GM06990 (cell line): Measurements from ENCODE around the gene PTPRT.

ENCODE experiments used
- DNase-seq: peaks from one replicate; pipeline ENCODE4 v3.0.0-alpha.2; 2011; ENCODE audit not compliant: insufficient read length; ENCODE audit errors: extremely low read depth
- H3K27me3 ChIP-seq: replicated peaks from 2 replicates; pipeline ENCODE4 v1.6.0; 2011; ENCODE audit warnings: low read length; ENCODE audit not compliant: control insufficient read depth, insufficient read depth
- H3K36me3 ChIP-seq: 2 replicates; pipeline ENCODE4 v1.5.1; 2011; ENCODE audit warnings: low read length; ENCODE audit not compliant: control insufficient read depth, insufficient read depth
- H3K4me3 ChIP-seq: replicated peaks from 2 replicates; pipeline ENCODE4 v1.5.1; 2011; ENCODE audit warnings: low read depth, mild to moderate bottlenecking, control low read depth, low read length
- TF ChIP-seq, protein P1 (sequence below): IDR thresholded peaks from 2 replicates; pipeline ENCODE4 v1.5.1; 2011; ENCODE audit warnings: low read length, control low read depth, mild to moderate bottlenecking, inconsistent platforms; ENCODE audit not compliant: insufficient read depth, poor library complexity, severe bottlenecking

Gene PTPRT

DNA sequence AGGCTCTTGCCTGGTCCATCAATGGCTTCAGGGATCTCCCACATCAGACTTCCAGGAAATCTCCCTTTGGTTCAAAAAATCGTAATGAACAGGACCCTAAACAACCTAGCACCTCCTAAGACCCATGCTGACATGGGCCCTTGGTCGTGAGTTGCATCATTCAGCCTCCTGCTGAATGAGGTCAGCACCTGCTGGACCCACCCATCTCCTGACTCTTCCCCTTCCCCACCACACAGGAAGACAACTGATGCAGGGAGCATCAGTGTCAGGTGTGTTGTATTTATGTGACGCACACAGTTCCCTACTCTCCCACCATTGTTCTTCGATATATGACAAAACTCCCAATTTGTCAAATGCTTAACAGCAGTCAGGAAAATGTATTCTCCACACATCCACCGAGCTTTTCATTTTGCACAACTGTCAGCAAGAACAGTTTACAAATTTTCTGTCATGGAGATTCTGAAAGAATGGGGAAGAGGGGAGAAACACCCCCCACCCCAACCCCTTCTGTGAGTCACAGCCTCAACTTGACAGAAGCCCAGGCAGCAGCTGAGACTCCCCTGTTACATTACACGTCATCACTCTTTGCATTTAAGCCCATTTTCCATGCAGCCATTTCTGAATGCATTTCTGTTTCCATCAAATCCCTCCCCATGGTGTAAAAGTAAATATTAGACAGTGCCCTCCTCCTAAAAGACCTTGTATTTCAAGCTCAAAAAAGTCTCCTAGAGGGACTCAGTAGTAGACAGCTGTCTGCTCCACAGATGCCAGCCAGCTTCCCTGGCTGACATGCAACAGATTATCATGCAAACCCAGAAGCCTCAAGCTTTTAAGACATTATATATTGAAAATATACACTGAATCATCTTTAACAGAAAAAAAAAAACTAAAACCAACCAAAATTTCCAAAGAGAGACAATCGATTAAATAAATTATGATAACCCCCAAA is 577.5 kb downstream of the PTPRT start:
- Histone ChIP-seq H3K36me3 (no peaks in the 10 kb centered on the region), H3K4me3 (no peak overlapping the region), H3K27me3 (no peaks in the 10 kb centered on the region)
- TF ChIP-seq, protein P1, sequence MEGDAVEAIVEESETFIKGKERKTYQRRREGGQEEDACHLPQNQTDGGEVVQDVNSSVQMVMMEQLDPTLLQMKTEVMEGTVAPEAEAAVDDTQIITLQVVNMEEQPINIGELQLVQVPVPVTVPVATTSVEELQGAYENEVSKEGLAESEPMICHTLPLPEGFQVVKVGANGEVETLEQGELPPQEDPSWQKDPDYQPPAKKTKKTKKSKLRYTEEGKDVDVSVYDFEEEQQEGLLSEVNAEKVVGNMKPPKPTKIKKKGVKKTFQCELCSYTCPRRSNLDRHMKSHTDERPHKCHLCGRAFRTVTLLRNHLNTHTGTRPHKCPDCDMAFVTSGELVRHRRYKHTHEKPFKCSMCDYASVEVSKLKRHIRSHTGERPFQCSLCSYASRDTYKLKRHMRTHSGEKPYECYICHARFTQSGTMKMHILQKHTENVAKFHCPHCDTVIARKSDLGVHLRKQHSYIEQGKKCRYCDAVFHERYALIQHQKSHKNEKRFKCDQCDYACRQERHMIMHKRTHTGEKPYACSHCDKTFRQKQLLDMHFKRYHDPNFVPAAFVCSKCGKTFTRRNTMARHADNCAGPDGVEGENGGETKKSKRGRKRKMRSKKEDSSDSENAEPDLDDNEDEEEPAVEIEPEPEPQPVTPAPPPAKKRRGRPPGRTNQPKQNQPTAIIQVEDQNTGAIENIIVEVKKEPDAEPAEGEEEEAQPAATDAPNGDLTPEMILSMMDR = no peak
- DNase-seq = no peak

DNA sequence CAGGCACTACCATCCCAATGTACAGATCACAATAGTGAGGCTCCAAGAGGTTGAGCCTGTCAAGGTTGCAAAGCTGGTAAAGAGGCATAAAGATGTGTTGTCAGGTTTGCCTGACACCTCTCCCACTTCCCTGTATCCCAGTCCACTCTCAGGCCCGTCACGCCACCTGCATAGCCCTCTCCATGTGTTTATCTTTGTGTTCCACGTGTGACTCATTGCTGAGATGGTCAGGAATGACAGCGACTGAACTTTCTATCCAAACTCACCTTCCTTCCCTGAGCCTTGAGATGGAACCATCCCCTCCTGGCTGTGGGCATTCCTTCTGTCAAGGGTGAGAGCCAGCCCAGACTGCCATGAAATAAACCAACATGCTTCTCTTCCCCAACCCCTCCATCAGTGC is 578.3 kb downstream of the PTPRT start:
- TF ChIP-seq, protein P1 = no peak
- no peak for DNase-seq
- H3K36me3 ChIP-seq = no peaks in the 10 kb centered on the region
- no peaks in the 10 kb centered on the region for H3K27me3 ChIP-seq
- H3K4me3 ChIP-seq = no peak overlapping the region

DNA sequence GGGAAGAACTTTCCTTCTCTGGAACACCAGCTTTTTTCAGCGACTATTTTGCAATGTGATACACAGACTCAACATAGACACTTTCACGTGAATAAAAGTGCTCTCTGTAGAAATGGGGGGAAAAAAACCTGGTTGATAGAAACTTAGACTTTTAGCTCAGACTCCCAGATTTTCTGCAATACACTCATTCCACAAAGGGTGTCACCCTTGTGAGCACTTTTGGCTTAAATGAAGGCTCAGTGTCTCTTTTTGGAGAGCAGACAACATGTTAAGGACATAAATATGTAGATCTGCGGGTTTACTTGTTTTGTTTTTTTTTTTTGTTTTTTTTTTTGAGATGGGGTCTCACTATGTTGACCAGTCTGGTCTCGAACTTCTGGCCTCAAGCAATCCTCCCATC is 579.6 kb downstream of the PTPRT start:
- TF ChIP-seq, protein P1 = no peak
- no peak for DNase-seq
- H3K27me3 ChIP-seq = no peaks in the 10 kb centered on the region
- no peak overlapping the region for H3K4me3 ChIP-seq
- H3K36me3 ChIP-seq = no peaks in the 10 kb centered on the region

DNA sequence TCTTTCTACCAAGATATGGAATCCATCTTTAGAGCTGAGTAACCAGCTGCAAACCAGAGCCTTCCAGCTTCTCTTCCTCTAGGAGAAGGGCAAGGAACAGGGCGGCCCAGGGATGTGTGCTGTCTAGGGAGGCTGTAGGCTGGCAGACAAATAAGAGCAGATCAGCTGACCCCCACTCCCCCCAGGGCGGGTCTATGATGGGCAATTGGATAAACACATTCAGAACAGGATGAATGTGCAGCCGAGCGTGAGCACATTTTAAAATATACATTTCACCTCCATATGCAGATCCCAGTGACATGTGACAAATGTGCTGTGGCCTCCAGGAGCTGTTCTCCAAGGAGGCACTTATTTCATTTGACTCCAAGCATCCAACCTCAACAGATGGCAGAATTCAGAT is 580.1 kb downstream of the PTPRT start:
- Histone ChIP-seq H3K36me3 (no peaks in the 10 kb centered on the region), H3K27me3 (no peaks in the 10 kb centered on the region), H3K4me3 (no peak overlapping the region)
- DNase-seq = no peak
- TF ChIP-seq, protein P1 = no peak

DNA sequence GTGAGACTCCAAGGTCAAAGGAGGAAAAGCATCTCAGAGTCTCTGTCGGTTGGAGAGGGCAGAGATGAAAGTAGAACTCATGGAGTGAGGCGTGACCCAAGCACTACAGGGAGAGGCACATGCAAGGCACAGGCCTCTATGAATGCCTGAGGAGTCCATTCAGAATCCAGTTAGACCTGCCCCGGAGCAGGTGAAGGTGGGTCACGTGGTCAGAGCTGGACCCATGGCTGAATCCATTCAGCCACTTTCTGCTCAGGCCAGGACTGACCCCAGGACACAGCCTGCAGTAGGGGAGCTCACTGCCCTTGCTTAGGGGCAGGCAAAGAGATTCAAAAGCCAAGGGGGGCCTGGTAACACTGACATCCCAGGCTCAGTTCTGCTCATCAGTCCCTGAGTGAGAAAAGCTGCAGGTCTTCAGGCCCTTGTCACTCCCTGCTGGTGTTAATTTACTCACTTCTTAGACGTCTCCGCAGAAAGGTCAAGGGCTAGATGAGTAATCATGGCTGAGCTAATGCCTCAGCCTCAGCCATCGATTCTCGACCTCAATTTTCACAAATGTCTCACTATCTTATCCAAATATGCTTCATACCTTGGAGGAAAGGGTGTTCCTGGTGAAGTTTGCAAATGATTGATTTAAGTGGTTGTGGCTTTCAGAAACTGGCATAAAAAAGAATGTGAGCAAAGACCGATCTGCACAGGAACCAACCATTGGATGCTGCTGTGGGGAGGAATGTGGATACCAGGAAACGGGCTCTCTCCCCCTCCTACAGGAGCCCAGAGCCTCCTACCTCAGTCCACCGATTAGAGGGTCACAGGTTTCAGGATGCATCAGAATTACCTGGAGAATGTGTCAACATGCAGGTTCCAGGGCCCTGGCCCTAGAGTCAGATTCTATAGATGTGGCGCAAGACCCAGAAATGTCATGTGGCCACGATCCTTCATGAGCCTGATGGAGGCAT is 584.4 kb downstream of the PTPRT start:
- Histone ChIP-seq H3K27me3 (no peaks in the 10 kb centered on the region), H3K4me3 (no peak overlapping the region), H3K36me3 (no peaks in the 10 kb centered on the region)
- no peak for DNase-seq
- TF ChIP-seq, protein P1 = no peak
